ENCODE results near the gene PAIP2B. TPM values are rescaled to one million over a fixed set of nuclear protein-coding genes. Genes with fewer than 3 reads are reported as not detected.

PAIP2B gene
- total RNA-seq, 4 donors from 2014 or later: 11.2 to 16.9 (median 12.6) TPM

DNA sequence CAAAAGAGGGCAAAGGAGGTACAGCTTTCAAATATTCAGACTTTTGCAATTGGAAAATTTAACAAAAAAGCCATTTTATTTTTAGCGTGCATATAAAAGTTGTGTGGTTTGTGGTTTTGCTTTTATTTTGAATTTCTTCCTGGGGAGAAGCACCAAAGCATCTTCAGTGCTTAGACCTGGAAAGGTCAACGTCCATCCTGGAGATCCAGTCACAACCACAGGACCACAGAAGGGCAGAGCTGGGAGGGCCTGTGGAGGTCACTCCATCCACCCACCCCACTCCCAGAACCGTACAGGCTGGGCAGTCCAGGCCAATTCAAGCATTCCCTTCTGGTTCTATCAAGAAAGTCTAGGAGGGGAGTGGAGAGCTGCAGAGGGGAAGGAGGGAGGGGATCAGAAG, 52.7 kb downstream of the PAIP2B start:
- Histone ChIP-seq H3K27me3 (peaks cover 0 to 8% (median 0%) of the 10 kb centered on the region in 4 donors), H3K4me3 (no peak overlapping the region), H3K4me1 (no peaks in the 10 kb centered on the region), H3K27ac (replicated peaks in 1 of 4) (no peak overlapping the region), H3K9me3 (no peaks in the 10 kb centered on the region), H3K36me3 (no peaks in the 10 kb centered on the region)
- no peak for TF ChIP-seq EP300 (IDR thresholded peaks at IDR 0.05)
- TF ChIP-seq, protein P1, sequence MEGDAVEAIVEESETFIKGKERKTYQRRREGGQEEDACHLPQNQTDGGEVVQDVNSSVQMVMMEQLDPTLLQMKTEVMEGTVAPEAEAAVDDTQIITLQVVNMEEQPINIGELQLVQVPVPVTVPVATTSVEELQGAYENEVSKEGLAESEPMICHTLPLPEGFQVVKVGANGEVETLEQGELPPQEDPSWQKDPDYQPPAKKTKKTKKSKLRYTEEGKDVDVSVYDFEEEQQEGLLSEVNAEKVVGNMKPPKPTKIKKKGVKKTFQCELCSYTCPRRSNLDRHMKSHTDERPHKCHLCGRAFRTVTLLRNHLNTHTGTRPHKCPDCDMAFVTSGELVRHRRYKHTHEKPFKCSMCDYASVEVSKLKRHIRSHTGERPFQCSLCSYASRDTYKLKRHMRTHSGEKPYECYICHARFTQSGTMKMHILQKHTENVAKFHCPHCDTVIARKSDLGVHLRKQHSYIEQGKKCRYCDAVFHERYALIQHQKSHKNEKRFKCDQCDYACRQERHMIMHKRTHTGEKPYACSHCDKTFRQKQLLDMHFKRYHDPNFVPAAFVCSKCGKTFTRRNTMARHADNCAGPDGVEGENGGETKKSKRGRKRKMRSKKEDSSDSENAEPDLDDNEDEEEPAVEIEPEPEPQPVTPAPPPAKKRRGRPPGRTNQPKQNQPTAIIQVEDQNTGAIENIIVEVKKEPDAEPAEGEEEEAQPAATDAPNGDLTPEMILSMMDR (IDR thresholded peaks at IDR 0.05): no peak
- TF ChIP-seq POLR2AphosphoS5 (IDR thresholded peaks at IDR 0.05): no peak
- TF ChIP-seq POLR2A (IDR thresholded peaks at IDR 0.05; ENCODE audit: low read depth): no peak
- no peak for DNase-seq (ENCODE audit: extremely low spot score)
- intact Hi-C loops (cut with DNase I): no loop called here
- WGBS: 81% methylated on average over 3 of the region's 3 CpGs

DNA sequence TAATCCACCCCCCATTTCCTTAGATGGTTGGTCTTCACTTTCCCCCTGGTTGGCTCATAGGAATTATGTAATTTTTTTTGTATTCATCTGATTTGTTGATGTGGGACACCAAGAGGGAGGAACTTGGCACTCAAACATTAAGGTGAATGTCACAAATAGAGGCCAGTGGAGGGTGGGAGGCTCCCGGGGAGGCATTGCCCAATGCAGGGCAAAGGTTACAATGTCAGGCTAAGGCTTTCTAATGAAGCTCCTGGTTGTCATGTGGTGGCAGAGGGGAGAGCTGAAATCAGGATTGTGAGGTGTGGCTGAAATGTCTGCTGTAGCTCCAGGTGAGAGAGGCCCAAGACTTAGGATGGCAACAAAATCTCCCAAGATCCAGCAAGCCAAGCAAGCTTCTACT, 53.8 kb downstream of the PAIP2B start:
- H3K27me3 ChIP-seq: peaks cover 0 to 8% (median 0%) of the 10 kb centered on the region in 4 donors
- H3K27ac ChIP-seq (replicated peaks in 1 of 4): no peak overlapping the region
- no peak for DNase-seq (ENCODE audit: extremely low spot score)
- H3K4me3 ChIP-seq: no peak overlapping the region
- H3K36me3 ChIP-seq: no peaks in the 10 kb centered on the region
- no peak for TF ChIP-seq POLR2AphosphoS5 (IDR thresholded peaks at IDR 0.05)
- TF ChIP-seq EP300 (IDR thresholded peaks at IDR 0.05): no peak
- TF ChIP-seq, protein P1 (IDR thresholded peaks at IDR 0.05): no peak
- no peak for TF ChIP-seq POLR2A (IDR thresholded peaks at IDR 0.05; ENCODE audit: low read depth)
- intact Hi-C loops (cut with DNase I): no loop called here
- no peaks in the 10 kb centered on the region for H3K4me1 ChIP-seq
- WGBS: 58% methylated on average over 1 of the region's 1 CpG
- H3K9me3 ChIP-seq: no peaks in the 10 kb centered on the region

DNA sequence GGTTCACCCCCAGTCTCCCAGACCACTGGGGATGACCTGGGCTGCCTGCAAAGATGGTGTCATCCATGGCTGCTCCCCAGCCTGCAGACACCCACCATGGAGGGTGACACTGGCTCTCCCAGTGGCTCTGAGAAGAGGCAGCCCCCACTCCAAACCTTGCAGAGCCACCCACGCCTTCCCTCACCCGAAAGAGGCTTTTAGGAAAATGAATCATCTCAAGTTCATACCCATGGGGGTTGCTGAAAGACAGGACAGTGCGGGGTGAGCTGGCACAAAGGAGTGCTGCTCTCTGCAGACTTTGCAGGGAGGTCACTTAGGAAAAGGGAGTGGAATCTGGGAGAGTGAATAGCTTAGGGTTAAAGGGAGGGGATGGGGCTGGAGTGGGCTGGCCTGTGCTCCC, 60.1 kb downstream of the PAIP2B start:
- WGBS: 89% methylated on average over 3 of the region's 3 CpGs
- Histone ChIP-seq H3K4me1 (no peaks in the 10 kb centered on the region), H3K27ac (replicated peaks in 1 of 4) (no peak overlapping the region), H3K9me3 (no peaks in the 10 kb centered on the region), H3K36me3 (no peaks in the 10 kb centered on the region), H3K4me3 (no peak overlapping the region), H3K27me3 (no peaks in the 10 kb centered on the region)
- TF ChIP-seq POLR2AphosphoS5 (IDR thresholded peaks at IDR 0.05) (no peak), POLR2A (IDR thresholded peaks at IDR 0.05; ENCODE audit: low read depth) (no peak)
- DNase-seq (ENCODE audit: extremely low spot score): no peak
- intact Hi-C loops (cut with DNase I): no loop called here

DNA sequence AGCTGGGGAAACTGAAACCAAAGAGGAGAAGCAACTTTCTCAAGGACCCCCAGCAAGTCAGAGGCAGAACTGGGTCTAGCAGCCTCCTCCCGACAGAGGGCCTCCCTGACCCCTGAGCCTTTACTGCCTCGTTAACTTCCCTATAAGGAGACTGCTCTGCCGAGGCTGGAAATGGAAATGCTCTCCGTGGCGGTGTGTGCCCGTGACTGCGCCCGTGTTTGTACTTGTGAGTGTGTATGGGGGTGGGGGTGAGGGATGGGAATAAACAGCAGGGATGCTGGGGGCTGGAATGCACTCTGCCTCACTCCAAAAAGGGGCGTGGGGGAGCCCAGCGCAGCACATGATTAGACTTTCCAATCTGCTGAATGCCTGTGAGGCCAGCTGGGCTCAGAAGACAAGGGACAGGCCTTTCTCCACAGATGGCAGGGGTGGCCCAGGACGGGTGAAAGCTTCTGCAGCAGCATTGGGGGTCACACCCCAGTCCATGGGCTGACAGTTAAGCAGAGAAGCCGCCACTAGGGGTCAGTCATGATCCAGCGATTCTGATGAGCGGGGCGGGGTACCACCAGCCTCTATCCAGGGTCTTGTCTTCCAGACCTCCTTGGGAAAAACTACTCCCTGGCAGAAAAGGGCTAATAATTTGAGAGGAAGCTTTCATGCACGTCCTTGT, 69.6 kb downstream of the PAIP2B start:
- DNase-seq (ENCODE audit: extremely low spot score): no peak
- TF ChIP-seq EP300 (IDR thresholded peaks at IDR 0.05): no peak
- TF ChIP-seq, protein P1 (IDR thresholded peaks at IDR 0.05): peak in 2 of 3 experiments; percentile 45 to 57
- H3K4me3 ChIP-seq: peak overlapping the region; percentile 27 to 38 (median 32)
- intact Hi-C loops (cut with DNase I): no loop called here
- H3K4me1 ChIP-seq: peaks cover 10 to 14% (median 11%) of the 10 kb centered on the region in 4 donors
- H3K9me3 ChIP-seq: no peaks in the 10 kb centered on the region
- H3K27ac ChIP-seq (replicated peaks in 1 of 4): peak overlapping the region in 1 of 4 donors; percentile 9
- WGBS: 11% methylated on average over 15 of the region's 16 CpGs
- no peaks in the 10 kb centered on the region for H3K27me3 ChIP-seq
- no peaks in the 10 kb centered on the region for H3K36me3 ChIP-seq

DNA sequence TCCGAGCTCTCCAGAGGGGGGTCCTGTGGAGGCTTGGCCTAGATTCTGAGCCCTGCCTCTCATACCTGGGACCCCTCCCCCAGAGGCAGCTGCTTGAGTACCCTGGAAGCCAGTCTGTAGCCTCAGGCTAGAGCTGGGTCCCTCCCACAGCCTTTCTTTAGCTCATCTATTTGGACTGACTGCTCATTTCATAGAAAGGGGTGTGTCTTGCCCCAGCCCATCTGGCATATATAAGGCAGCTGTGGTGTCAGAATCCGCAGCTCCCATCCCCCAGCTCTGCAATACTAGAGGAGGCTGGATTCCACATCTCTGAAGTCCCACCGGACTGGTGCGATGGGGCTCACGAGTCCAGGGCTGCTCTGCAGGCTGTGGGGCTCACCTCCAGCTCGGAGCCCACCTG, 70.3 kb downstream of the PAIP2B start:
- 34% methylated on average over 6 of the region's 6 CpGs for WGBS
- H3K27me3 ChIP-seq: no peaks in the 10 kb centered on the region
- intact Hi-C loops (cut with DNase I): no loop called here
- H3K4me1 ChIP-seq: peaks cover 10 to 14% (median 11%) of the 10 kb centered on the region in 4 donors
- no peaks in the 10 kb centered on the region for H3K9me3 ChIP-seq
- no peaks in the 10 kb centered on the region for H3K36me3 ChIP-seq
- H3K4me3 ChIP-seq: peak overlapping the region in 3 of 4 donors; percentile 27 to 38 (median 28)
- DNase-seq (ENCODE audit: extremely low spot score): no peak
- peak overlapping the region in 1 of 4 donors; percentile 9 for H3K27ac ChIP-seq (replicated peaks in 1 of 4)
- TF ChIP-seq POLR2A (IDR thresholded peaks at IDR 0.05; ENCODE audit: low read depth) (no peak), POLR2AphosphoS5 (IDR thresholded peaks at IDR 0.05) (no peak), EP300 (IDR thresholded peaks at IDR 0.05) (no peak)
- TF ChIP-seq, protein P1 (IDR thresholded peaks at IDR 0.05): no peak

Measured in esophagus muscularis mucosa (tissue), 4 donors.